ENCODE measurements around the gene SEL1L.
"Not testable (repeated sequence)": the region's sequence is repeated elsewhere in the genome, so short reads cannot be mapped to it uniquely, and the experiment has no call there.

The SEL1L gene

GRCh38 chr14:81474148-81474492, 59.5 kb downstream of the SEL1L start:
- DNase-seq (ENCODE audit: low read depth in 3 of 3): no peak

GRCh38 chr14:81473456-81474147, 60.1 kb downstream of the SEL1L start:
- DNase-seq (ENCODE audit: low read depth in 3 of 3): no peak

- DNase-seq (ENCODE audit: low read depth in 3 of 3): no peak
Measured at GRCh38 chr14:81472096-81472800, 61.4 kb downstream of the SEL1L start.

GRCh38 chr14:81471062-81471461, 62.6 kb downstream of the SEL1L start:
- peak in 1 of 3 experiments; percentile 35 for DNase-seq (ENCODE audit: low read depth in 3 of 3)

GRCh38 chr14:81470557-81470826, 63.2 kb downstream of the SEL1L start:
- not testable (repeated sequence) for DNase-seq (ENCODE audit: low read depth in 3 of 3)

- no peak for DNase-seq (ENCODE audit: low read depth in 3 of 3)
Measured at GRCh38 chr14:81466854-81467253, 66.8 kb downstream of the SEL1L start.

GRCh38 chr14:81465507-81466228, 68.0 kb downstream of the SEL1L start:
- no peak for DNase-seq (ENCODE audit: low read depth in 3 of 3)

GRCh38 chr14:81465003-81465392, 68.7 kb downstream of the SEL1L start:
- not testable (repeated sequence) for DNase-seq (ENCODE audit: low read depth in 3 of 3)

GRCh38 chr14:81464253-81465002, 69.2 kb downstream of the SEL1L start:
- DNase-seq (ENCODE audit: low read depth in 3 of 3): peak; percentile 11 to 42 (median 23)

- DNase-seq (ENCODE audit: low read depth in 3 of 3): not testable (repeated sequence)
Measured at GRCh38 chr14:81462356-81462755, 71.3 kb downstream of the SEL1L start.

GRCh38 chr14:81459912-81460311, 73.7 kb downstream of the SEL1L start:
- DNase-seq (ENCODE audit: low read depth in 3 of 3): no peak

GRCh38 chr14:81458352-81458751, 75.3 kb downstream of the SEL1L start:
- DNase-seq (ENCODE audit: low read depth in 3 of 3): no peak

- DNase-seq (ENCODE audit: low read depth in 3 of 3): no peak
Measured at GRCh38 chr14:81455390-81455789, 78.3 kb downstream of the SEL1L start.

- DNase-seq (ENCODE audit: low read depth in 3 of 3): no peak
Measured at GRCh38 chr14:81454572-81455218, 79.0 kb downstream of the SEL1L start.

GRCh38 chr14:81453166-81453766, 80.4 kb downstream of the SEL1L start:
- peak in 2 of 3 experiments; percentile 17 to 42 for DNase-seq (ENCODE audit: low read depth in 3 of 3)

- no peak for DNase-seq (ENCODE audit: low read depth in 3 of 3)
Measured at GRCh38 chr14:81452341-81453133, 81.1 kb downstream of the SEL1L start.

- no peak for DNase-seq (ENCODE audit: low read depth in 3 of 3)
Measured at GRCh38 chr14:81450976-81451375, 82.7 kb downstream of the SEL1L start.

- DNase-seq (ENCODE audit: low read depth in 3 of 3): no peak
Measured at GRCh38 chr14:81450100-81450531, 83.5 kb downstream of the SEL1L start.

- no peak for DNase-seq (ENCODE audit: low read depth in 3 of 3)
Measured at GRCh38 chr14:81449576-81449975, 84.1 kb downstream of the SEL1L start.

- no peak for DNase-seq (ENCODE audit: low read depth in 3 of 3)
Measured at GRCh38 chr14:81449114-81449513, 84.5 kb downstream of the SEL1L start.
